Esophagus muscularis mucosa (tissue), 4 donors: Measurements from ENCODE around the gene ADGRA1. TPM values are rescaled to one million over a fixed set of nuclear protein-coding genes. Genes with fewer than 3 reads are reported as not detected.

Experiments used
- DNase-seq: peaks from one replicate; pipeline ENCODE4 v3.0.0-alpha.2; 2017; ENCODE audit errors: extremely low spot score
- H3K27ac ChIP-seq, 4 donors: fragments of 200-600 bp; sonication (generic); replicated peaks in 1 of 4; 1 replicate in 3 of 4; 2 replicates in 1 of 4; pipeline ENCODE4 v1.5.1; 2016 to 2019; ENCODE audit warnings: mild to moderate bottlenecking in 1 of 4
- H3K27me3 ChIP-seq, 4 donors: fragments of 200-600 bp; sonication (generic); one replicate each; pipeline versions ENCODE4 v1.5.1 to v1.6.0; 2016 to 2019
- H3K36me3 ChIP-seq, 4 donors: fragments of 200-600 bp; sonication (generic); one replicate each; pipeline ENCODE4 v1.5.1; 2016 to 2019
- H3K4me1 ChIP-seq, 4 donors: fragments of 200-600 bp; sonication (generic); one replicate each; pipeline ENCODE4 v1.5.1; 2016 to 2019
- H3K4me3 ChIP-seq, 4 donors: fragments of 200-600 bp; sonication (generic); 1 replicate in 2 of 4; 2 replicates in 2 of 4; pipeline ENCODE4 v1.5.1; 2016 to 2019; ENCODE audit warnings: mild to moderate bottlenecking in 4 of 4, moderate library complexity in 1 of 4
- H3K9me3 ChIP-seq, 4 donors: fragments of 200-600 bp; sonication (generic); 1 replicate in 3 of 4; 2 replicates in 1 of 4; pipeline ENCODE4 v1.5.1; 2016 to 2019
- EP300 ChIP-seq: sonication (generic); formaldehyde crosslinking; IDR thresholded peaks from one replicate; pipeline ENCODE4 v1.6.1; 2017; ENCODE audit warnings: antibody characterized with exemption
- POLR2A ChIP-seq: fragments of 450-650 bp; IDR thresholded peaks from one replicate; pipeline ENCODE4 v1.6.1; 2017; ENCODE audit warnings: antibody characterized with exemption, moderate library complexity, mild to moderate bottlenecking, low read depth
- POLR2AphosphoS5 ChIP-seq, 2 donors: sonication (generic); formaldehyde crosslinking; IDR thresholded peaks; one replicate each; pipeline ENCODE4 v1.6.1; 2017; ENCODE audit warnings: antibody characterized with exemption in 2 of 2
- WGBS: methylation state at CpG from one replicate; pipeline ENCODE4 v1.1.5; 2018; 5-methylcytosine and 5-hydroxymethylcytosine counted together
- intact Hi-C: fragments of 100-400 bp; cut with DNase I; formaldehyde crosslinking; loops from one replicate; pipeline ENCODE4 v1.15.1; 2023
- total RNA-seq, 4 donors: library from RNA; depleted of rRNA; stranded (reverse); fragments of >200 nt; gene quantifications; one replicate each; pipeline versions ENCODE4 v1.1.0 to v1.2.1, GENCODE V29; 2016
- TF ChIP-seq, protein P1 (sequence below), 3 experiments: fragments of 200-600 bp in 2 of 3; fragments of 450-650 bp in 1 of 3; sonication (generic) in 2 of 3; IDR thresholded peaks; one replicate each; pipeline ENCODE4 v1.5.1; 2017 to 2019; ENCODE audit warnings: antibody characterized with exemption in 3 of 3, mild to moderate bottlenecking in 2 of 3, moderate library complexity in 1 of 3

ADGRA1 gene
- total RNA-seq, 4 donors from 2014 or later, result under 0.01 to 0.06 TPM; not detected in 2

DNA sequence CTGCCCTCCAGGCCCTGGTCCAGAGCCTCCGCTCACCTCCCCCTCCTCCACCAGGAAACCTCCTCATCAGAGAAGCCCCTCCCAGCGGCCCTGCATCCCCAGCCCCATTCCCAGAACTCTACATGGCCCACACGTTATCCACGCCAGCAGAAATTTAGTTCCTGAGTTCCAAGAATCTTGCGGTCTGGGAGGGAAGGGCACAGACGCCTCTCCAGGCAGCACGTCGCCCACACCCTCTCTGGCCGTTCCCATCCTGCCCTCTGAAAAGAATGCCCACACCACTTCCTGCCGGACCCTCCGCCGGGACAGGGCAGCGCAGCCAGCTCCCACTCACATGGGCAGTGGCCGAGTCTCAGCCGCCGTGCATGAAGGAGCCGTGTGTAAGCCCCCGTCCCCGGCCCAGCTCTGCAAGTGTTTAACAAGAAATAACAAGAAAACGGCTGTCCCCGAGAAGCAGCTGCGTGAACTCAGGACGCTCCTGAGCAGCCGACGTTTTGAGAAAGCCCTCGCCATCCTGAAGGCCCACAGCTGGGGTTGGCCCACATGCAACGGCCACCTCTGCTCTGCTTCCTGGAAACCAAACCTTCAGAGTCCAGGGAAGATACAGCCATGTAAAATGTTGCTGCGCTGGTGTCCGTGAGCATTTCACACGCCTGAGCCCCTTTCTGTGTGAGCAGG, 17.4 kb downstream of the ADGRA1 start:
- peaks cover 0 to 40% (median 30%) of the 10 kb centered on the region in 4 donors for H3K9me3 ChIP-seq
- no peaks in the 10 kb centered on the region for H3K36me3 ChIP-seq
- no peak for TF ChIP-seq POLR2AphosphoS5 (IDR thresholded peaks at IDR 0.05)
- no peak for TF ChIP-seq EP300
- TF ChIP-seq, protein P1, sequence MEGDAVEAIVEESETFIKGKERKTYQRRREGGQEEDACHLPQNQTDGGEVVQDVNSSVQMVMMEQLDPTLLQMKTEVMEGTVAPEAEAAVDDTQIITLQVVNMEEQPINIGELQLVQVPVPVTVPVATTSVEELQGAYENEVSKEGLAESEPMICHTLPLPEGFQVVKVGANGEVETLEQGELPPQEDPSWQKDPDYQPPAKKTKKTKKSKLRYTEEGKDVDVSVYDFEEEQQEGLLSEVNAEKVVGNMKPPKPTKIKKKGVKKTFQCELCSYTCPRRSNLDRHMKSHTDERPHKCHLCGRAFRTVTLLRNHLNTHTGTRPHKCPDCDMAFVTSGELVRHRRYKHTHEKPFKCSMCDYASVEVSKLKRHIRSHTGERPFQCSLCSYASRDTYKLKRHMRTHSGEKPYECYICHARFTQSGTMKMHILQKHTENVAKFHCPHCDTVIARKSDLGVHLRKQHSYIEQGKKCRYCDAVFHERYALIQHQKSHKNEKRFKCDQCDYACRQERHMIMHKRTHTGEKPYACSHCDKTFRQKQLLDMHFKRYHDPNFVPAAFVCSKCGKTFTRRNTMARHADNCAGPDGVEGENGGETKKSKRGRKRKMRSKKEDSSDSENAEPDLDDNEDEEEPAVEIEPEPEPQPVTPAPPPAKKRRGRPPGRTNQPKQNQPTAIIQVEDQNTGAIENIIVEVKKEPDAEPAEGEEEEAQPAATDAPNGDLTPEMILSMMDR (IDR thresholded peaks at IDR 0.05), result no peak
- TF ChIP-seq POLR2A, result no peak
- H3K4me3 ChIP-seq, result no peak overlapping the region
- WGBS, result 42% methylated on average over 22 of the region's 30 CpGs
- DNase-seq, result no peak
- H3K4me1 ChIP-seq, result peaks cover 0 to 6% (median 5%) of the 10 kb centered on the region in 4 donors
- H3K27ac ChIP-seq, result no peak overlapping the region
- intact Hi-C loops, result no loop called here
- H3K27me3 ChIP-seq, result peaks cover 0 to 69% (median 1%) of the 10 kb centered on the region in 4 donors

DNA sequence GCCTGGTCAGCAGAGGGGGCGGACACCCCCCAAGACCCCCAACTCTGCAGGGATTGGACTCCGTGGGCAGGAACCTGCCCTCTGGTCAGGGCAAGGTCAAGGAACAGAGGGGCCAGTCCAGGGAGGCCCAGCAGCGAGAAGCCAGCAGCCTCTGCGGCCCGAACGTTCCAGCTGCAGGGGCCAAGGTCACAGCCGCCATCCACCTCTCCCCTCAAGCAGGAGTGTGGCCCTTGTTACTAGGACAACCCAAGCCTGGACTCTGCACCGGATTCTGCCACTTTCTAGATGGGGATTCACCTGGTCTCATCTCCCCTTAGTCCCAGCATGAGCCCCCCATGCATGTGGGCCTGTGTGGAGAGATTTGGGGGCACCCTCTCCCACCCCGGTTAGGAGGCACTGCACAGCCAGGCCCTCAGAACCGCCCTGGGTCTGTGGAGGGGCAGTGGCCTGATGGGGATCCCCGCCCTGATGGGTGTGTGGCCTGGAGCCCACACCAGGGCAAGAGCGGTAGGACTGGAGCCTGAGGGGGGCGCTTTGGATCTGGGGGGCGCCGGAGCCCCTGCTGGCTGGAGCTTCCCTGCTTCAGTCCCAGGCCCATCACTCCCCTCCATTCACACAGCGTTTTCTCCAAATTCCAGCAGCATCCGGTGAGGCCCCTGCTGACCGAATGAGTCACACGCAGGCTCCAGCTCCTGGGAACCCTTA, 18.1 kb downstream of the ADGRA1 start:
- Histone ChIP-seq H3K36me3 (no peaks in the 10 kb centered on the region), H3K4me3 (no peak overlapping the region), H3K27me3 (peaks cover 0 to 63% (median under 1%) of the 10 kb centered on the region in 4 donors), H3K4me1 (peaks cover 0 to 4% (median 3%) of the 10 kb centered on the region in 4 donors), H3K27ac (no peak overlapping the region), H3K9me3 (peaks cover 0 to 40% (median 30%) of the 10 kb centered on the region in 4 donors)
- DNase-seq, result no peak
- intact Hi-C loops, result no loop called here
- 96% methylated on average over 12 of the region's 19 CpGs for WGBS
- TF ChIP-seq, protein P1 (IDR thresholded peaks at IDR 0.05), result no peak
- no peak for TF ChIP-seq POLR2AphosphoS5 (IDR thresholded peaks at IDR 0.05)
- no peak for TF ChIP-seq POLR2A
- TF ChIP-seq EP300, result no peak

DNA sequence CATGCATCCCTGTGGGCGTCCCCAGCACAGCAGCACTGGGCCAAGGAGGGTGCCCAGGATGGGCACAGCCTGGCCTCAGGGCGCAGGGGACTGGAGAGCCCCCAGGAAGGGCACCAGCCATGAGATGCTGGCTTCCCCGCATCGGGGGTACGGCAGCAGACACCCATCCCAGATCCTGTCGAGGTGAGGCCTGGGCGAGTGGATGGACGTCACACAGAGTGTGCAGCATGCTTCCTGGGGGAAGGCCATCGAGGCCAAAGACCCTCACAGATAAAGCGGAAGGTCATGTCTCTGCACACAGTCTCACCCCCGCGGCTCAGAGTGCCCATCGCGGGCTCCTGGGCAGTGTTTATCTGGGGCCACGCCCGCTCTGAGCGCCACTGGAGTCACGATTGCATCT, 18.8 kb downstream of the ADGRA1 start:
- TF ChIP-seq EP300, result no peak
- TF ChIP-seq, protein P1 (IDR thresholded peaks at IDR 0.05), result no peak
- no peak for TF ChIP-seq POLR2AphosphoS5 (IDR thresholded peaks at IDR 0.05)
- TF ChIP-seq POLR2A, result no peak
- Histone ChIP-seq H3K9me3 (peaks cover 0 to 40% (median 30%) of the 10 kb centered on the region in 4 donors), H3K27me3 (peaks cover 0 to 57% (median 0%) of the 10 kb centered on the region in 4 donors), H3K4me1 (no peaks in the 10 kb centered on the region), H3K27ac (no peak overlapping the region), H3K4me3 (no peak overlapping the region), H3K36me3 (no peaks in the 10 kb centered on the region)
- no peak for DNase-seq
- intact Hi-C loops, result no loop called here
- WGBS, result 97% methylated on average over 8 of the region's 18 CpGs

DNA sequence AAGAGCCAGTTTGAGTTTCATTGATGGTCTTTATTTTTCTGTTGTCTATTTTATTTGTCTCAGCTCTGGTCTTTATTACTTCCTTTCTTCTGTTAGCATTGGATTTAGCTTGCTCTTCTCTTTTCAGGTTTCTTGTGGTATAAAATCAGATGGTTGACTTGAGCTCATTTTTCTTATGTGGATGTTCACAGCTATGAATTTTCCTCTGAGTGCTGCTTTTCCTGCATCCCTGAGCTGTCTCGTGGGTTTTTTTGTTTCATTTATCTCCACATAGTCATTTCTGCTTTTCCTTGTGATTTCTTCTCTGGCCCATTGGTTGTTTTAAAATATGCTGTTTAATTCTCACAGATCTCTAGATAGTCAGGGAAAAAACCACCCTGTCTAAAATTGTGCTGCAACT, 19.7 kb downstream of the ADGRA1 start:
- Histone ChIP-seq H3K27ac (no peak overlapping the region), H3K4me1 (no peaks in the 10 kb centered on the region), H3K4me3 (no peak overlapping the region), H3K36me3 (no peaks in the 10 kb centered on the region), H3K27me3 (peaks cover 0 to 54% (median 0%) of the 10 kb centered on the region in 4 donors), H3K9me3 (peaks cover 0 to 40% (median 30%) of the 10 kb centered on the region in 4 donors)
- 83% methylated on average over 1 of the region's 1 CpG for WGBS
- no peak for TF ChIP-seq EP300
- DNase-seq, result no peak
- intact Hi-C loops, result no loop called here

DNA sequence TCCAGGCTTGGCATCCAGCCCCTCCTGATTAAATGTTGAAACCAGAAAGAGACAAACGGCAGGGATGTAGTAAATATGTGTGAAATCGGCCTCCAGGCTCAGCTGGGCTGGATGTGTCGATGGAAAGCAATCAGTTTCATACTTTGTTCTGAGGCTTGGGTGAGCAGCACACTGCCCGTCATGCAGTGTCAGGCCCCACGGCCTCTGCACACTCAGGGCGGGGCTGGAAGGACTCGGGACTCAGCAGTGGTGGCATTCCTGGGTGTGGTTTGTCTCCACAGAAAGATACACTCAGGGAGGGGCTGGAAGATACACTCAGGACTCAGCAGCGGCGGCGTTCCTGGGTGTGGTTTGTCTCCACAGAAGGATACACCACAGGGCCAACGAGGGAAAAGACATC, 22.0 kb downstream of the ADGRA1 start:
- intact Hi-C loops, result no loop called here
- Histone ChIP-seq H3K4me1 (no peaks in the 10 kb centered on the region), H3K4me3 (no peak overlapping the region), H3K27me3 (peaks cover 0 to 31% (median 0%) of the 10 kb centered on the region in 4 donors), H3K9me3 (peaks cover 0 to 40% (median 30%) of the 10 kb centered on the region in 4 donors), H3K36me3 (no peaks in the 10 kb centered on the region), H3K27ac (no peak overlapping the region)
- TF ChIP-seq, protein P1 (IDR thresholded peaks at IDR 0.05), result no peak
- TF ChIP-seq POLR2A (no peak), POLR2AphosphoS5 (IDR thresholded peaks at IDR 0.05) (no peak), EP300 (no peak)
- no peak for DNase-seq
- WGBS, result 64% methylated on average over 11 of the region's 11 CpGs
